HG03558 (cell line): ENCODE measurements around the gene CCDC78.

ENCODE experiments used
- ATAC-seq: cut with Tn5 transposase; IDR thresholded peaks from one replicate; pipeline ENCODE4 v1.9.1; 2021; ENCODE audit warnings: moderate number of reproducible peaks; ENCODE audit not compliant: unreplicated experiment; ENCODE audit errors: extremely low read depth

CCDC78 gene

DNA sequence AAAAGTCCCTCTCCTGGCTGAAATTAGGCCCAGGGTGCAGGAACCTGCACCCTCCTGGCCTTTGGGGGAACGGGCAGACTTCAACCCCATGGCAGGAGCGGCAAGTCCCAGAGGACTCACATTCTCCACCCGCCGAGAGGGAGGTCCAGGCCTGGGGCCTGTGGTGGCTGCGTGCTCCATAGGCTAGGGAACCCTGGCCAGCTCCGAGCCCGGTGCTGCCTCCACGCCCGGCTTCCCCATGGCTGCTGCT, 130 bp downstream of the CCDC78 start:
- ATAC-seq, result no peak

- ATAC-seq, result no peak
Observed at GRCh38 chr16:725463-726187, 618 bp downstream of the CCDC78 start.

DNA sequence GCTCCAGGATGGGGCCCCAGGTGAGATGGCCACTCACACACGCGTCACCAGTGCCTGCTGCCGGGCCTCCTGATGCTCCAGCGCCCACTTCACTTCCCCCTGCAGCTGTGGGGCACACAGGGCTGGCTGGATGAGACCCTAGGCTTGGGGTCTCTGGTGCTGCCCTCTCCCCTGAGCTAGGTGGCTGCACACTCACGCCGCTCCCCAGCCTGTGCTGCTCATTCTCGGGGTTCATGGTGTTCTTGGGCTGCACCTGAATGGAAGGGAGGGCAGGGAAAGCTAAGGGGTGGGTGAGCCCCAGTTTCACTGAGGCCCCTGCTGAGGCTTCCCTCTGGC, 1.2 kb downstream of the CCDC78 start:
- ATAC-seq, result no peak

DNA sequence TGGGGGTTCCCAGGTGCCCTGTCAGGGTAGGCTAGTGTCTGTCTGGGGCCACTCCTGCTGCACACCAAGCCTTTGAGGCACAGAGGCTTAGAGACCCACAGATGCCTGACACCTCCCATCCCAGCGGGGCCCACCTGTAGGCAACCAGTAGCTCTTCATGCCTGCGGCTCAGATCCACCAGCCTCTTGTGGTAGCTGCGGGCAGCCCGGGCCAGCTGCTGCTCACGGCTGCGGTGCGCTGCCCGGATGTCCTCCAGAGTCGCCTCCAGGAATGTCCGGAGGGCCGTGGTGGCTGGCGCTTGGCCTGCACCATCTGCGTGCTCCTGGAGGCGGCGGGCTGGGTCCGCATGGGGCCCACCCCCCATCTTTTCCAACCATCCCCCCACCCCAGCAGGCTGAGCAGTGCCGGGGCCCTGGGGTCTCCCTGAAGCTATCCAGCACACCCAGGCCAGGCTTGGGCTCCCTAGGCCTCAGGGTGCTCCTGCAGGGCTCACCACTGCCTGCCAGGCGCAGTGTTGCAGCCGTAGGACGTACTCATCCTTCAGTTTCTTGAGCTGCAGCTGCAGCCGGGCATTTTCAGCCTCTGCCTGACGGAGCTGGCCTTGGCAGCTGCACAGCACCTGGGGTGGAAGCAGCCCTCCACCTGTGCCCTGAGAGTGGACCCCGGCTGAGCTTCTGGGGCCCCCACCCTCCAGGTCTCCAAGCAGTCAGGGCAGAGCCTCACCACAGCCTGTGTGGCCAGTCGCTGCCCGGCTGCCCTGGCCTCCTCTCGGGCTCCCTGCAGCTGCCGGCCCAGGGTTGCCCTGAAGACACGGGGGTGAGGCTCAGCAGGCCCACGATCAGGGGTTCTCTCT, 1.8 kb downstream of the CCDC78 start:
- no peak for ATAC-seq

GRCh38 chr16:723695-724094, 2.5 kb downstream of the CCDC78 start:
- ATAC-seq, result no peak

DNA sequence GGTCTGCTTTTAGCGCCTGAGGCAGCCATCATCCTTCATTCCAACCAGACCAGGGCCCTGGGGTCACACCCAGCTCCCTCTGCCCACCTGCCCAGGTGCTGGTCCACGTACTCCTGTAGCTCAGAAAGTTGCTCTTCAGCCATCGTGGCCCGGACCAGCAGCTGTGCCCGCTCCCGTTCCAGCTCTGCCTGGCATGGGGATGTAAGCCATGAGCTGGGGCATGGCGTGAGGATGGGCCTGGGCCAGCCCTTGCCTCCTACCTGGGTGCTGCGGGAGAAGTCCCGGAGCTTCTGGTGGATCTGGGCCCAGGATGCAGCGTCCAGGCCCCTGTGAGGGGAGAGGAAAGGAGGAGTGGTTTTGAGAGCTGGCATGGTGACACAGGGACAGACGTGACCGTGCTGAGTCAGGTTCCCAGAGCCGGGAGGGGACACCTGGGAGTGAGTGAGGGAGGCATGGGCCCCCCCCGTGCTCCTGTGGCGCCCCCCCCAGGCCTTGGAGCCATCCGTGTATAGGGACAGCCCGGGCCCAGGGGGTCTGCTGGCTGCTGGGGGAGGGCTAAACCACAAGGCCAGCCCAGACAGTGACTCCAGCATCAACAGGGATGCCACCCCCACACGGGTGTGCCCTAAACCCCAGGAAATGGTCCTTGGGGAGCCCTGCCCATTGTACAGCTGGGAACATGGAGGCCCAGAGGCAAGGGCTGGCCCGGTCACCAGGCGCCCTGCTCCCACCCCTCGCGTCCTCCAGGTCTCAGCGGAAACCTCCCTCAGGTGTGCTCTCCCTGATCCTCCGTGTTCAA, 3.2 kb downstream of the CCDC78 start:
- no peak for ATAC-seq

DNA sequence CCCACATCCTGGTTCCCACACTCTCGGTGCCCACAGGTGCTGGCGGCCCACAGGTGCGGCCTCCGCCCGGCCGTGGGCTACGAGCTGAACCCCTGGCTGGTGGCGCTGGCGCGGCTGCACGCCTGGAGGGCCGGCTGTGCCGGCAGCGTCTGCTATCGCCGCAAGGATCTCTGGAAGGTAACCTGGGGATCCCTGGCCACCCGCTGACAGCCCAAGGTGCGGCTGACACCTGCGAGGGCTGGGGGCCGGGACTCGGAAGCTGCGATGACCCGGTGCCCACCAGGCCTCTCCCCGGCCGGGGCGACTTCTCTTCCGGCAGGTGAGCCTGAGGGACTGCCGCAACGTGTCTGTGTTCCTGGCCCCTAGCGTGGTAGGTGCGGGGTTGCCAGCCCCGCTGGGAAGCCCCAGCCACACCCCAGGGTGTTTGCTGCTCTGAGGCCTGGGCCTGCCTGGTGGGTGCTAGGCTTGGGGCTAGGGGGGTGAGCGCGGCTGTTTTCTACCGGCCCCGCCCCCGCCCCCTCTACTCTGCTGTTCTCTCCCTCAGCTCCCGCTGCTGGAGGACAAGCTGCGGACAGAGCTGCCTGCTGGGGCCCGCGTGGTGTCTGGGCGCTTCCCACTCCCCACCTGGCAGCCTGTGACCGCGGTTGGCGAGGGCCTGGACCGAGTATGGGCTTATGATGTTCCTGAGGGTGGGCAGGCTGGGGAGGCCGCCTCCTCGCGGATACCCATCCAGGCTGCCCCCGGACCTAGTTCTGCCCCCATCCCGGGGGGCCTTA, 4.3 kb downstream of the CCDC78 start:
- no peak for ATAC-seq

DNA sequence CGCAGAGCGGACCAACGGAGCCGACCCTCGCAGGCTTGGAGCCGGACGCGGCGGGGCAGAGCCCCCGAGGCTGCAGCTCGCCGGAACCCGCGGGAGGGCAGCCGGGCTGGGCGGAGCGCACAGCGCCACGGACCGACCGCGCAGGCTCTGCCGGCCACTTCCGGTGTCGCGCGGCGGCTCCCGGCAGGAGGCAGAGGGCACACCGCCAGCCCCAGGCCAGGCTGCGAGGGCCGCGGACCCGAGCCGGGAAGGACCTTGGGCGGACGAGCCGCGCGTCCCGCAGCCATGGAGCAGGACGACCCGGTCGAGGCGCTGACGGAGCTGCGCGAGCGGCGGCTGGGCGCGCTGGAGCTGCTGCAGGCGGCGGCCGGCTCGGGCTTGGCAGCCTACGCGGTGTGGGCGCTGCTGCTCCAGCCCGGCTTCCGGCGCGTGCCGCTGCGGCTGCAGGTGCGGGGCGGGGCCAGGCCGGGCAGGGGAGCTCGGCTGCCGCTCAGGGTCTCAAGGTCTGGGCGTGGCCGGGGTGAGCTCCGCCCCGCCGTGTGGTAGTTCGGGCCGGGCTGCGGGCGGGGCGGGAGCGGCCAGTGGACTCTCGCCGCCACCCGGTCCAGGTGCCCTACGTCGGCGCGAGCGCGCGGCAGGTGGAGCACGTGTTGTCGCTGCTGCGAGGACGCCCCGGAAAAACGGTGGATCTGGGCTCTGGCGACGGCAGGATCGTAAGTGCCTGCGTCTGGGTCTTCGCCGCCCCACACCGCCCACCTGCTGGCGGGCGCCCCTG, 5.1 kb downstream of the CCDC78 start, which contains the start of gene ANTKMT:
ANTKMT (plus strand) TSS at position 157 of the 775 bp plus-strand sequence; CDS start at position 286, 129 bp downstream.
- peak; percentile 40 for ATAC-seq

DNA sequence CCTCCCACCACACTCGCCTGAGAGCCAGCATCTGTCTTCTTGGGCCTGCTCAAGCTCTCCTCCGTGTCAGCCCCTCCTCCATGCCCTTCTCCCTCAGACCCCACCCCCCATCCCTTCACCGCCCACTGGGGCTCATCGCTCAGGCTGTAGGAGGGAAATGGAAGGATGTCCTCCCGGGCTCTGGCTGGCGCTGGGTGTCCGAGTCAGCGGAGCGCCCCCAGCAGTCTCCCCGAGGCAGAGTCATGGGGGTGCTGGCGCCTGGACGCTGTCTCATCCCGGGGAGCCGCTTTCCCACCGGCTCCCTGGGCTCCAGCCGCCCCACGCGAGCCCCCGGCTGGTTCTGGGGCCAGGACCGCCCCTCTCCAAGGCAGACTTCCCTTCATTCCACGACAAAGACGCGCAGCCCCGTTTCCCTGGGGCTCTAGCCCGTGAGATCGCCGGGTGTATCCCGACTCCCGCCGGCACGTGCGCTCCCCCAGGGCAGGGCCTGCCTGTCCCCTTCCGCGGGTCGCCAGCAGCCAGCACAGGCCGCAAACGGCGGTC, 5.7 kb downstream of the CCDC78 start:
- no peak for ATAC-seq

GRCh38 chr16:719815-720446, 6.3 kb downstream of the CCDC78 start:
- no peak for ATAC-seq

GRCh38 chr16:718922-719321, 7.3 kb downstream of the CCDC78 start:
- no peak for ATAC-seq

DNA sequence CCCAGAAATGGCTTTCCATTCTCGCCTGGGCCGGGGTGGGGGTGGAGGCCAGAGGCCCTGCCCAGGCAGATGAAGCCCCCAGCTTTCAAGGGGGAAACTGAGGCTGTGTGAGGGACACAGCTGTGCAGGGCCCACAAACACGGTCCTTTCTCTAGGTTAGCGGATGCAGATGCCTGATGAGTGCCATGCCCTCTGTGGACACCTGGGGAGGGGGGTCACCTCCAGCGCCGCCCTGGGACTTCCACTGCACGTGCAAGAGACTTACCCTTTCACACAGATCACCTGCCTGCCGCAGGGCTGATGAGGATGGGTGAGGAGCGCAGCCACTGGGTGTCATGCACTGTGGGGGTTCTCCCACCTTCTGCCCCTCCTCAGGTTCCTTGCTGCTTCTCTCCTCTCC, 7.9 kb downstream of the CCDC78 start:
- ATAC-seq, result no peak

DNA sequence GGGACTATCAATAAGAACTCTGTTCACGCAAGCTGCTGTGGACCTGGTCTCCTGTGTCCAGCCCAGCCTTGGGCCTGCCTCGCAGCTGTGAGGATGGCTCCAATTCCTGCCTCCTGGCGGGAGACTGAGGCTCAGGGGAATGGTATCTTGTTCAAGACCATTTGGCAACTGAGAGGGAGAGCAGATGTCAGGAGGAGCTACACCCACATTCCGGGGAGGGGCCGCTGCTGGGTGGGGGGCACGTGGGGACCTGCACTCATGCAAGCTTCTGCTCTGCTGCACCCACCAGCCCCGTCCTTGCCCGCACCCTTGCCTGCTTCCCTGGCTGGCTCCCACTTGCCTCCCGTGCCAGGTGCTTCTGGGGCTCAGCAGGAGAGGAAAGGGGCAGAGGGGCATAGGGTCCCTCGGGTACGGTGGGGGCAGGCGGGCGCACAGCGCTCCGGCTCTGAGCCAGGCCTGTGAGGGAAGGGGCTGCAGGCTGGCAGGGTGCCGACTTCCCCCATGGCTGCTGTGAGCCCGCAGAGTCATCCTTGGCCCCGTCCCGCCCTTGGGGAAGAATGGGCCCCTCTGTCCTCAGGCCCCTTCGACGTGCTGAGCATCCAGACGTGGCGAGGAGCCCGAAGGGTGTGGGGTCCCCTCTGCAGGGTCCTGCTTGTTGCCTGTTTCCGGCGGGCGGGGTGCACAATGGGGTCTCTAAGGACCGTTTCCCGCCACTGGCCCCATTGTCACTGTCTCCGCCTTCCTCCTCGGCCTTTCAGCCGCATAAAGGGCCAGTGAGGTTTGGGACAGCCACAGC, 8.6 kb downstream of the CCDC78 start:
- no peak for ATAC-seq

DNA sequence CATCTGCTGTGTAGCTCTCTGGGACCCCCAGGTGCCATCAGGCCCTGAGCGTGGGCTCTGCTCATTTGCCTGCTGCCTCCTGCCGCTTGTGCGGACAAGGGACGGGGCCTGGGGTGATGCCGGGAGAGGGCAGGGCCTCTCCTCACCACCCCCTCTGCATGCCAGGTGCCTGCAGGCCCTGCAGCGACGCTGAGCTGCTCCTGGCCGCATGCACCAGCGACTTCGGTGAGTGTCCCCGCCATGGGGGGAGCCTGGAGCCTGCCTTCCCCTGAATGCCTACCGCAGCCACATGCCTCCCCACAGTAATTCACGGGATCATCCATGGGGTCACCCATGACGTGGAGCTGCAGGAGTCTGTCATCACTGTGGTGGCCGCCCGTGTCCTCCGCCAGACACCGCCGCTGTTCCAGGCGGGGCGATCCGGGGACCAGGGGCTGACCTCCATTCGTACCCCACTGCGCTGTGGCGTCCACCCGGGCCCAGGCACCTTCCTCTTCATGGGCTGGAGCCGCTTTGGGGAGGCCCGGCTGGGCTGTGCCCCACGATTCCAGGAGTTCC, 9.4 kb downstream of the CCDC78 start:
- no peak for ATAC-seq

- ATAC-seq, result no peak
Observed at GRCh38 chr16:716200-716568, 10.1 kb downstream of the CCDC78 start.

- ATAC-seq, result no peak
Observed at GRCh38 chr16:715477-716199, 10.6 kb downstream of the CCDC78 start.
